ENCODE results near the gene TNFRSF19.

Gene TNFRSF19

DNA sequence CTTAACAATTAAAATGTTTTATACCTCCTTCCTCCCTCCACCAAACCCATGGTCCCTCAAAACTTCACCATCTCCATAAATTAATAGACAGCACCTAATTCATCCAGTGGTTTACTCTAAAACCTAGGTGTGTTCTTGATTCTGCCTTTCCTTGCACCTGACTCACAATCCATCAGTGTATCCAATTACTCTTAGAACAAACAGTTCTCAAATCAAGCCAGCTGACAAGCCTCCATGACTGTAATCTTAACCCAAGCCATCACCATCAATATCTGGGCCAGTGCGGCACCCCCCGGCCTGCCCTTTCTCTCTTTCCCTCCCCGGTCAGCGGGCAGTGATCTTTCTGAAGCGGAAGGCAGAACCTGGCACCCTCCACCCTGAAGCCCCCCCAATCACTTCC is 75.6 kb downstream of the TNFRSF19 start:
- in situ Hi-C loops (cut with MboI; ENCODE audit: low sequenced_read_pairs), result no loop called here

DNA sequence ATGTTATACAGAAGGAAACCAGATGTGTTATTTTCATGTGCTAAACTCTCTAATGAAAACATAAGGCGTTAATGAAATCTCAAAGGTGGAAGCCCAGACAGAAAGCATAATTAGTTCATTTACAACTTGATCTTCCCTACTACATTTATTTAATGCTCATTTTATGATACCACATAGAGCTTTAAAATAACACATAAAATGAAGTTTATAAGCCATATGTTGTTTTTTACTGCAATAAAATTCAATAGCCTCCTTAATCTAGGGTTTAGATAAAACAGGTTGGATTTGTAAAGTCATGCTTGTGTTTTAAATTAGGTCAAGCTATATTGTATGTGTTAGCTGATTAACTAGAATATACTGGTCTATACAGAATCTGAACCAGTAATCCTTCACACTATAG is 81.2 kb downstream of the TNFRSF19 start:
- in situ Hi-C loops (cut with MboI; ENCODE audit: low sequenced_read_pairs), result no loop called here

DNA sequence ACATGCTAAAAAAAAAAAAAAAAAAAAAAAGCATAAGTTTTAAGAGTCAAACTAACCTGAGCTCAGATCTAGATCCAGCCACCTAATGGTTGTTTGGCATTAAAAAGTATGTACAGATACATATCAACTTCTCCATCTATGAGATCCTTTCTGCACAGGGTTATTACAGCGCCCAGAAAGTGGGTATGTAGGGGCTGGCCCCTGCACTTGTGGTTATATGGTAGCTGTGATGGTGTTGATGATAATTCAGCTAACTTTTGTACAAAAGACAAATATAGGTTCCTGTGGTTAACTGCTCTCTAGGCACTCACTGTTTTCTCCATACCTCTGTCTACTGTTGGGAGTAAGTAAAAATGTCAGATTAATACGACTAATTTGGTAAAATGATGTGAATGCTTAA is 81.7 kb downstream of the TNFRSF19 start:
- in situ Hi-C loops (cut with MboI; ENCODE audit: low sequenced_read_pairs), result no loop called here

DNA sequence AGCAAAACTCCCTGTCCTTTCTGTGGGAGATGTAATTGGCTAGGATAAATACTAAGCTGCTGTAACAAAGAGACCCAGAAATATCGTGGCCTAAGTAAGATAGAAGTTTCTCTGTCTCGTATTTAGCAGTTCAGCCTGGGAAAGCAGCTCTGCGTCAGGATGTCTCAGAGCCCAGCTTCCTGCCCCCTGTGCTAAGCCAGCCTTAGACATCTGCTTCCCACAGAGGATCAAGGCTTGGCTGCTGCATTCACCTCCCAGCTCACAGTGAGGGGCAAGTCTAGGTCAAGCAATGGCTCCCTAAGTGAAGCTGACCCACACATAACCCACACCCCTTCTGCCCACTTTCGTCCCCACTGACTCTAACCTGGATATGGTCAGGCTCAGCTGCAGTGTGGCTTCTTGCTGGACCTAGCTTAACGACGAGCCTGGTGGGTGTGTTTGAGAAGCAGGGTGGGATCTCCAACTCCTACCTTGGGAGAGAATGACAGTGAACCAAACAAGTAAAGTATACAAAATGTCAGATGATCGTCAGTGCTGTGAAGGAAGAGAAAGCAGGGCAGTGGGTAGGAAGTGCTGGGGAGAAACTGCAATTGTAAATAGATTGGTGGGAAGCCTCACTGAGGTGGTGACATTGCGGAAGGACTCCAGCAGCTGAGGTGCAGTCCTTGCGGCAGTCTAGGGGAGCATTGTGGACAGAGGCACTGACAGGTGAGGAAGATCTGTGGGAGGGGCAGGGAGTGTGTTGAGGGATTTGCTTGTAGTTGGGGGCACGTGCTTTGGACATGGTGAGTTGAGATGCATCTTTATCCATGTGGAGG is 82.9 kb downstream of the TNFRSF19 start:
- in situ Hi-C loops (cut with MboI; ENCODE audit: low sequenced_read_pairs), result no loop called here

DNA sequence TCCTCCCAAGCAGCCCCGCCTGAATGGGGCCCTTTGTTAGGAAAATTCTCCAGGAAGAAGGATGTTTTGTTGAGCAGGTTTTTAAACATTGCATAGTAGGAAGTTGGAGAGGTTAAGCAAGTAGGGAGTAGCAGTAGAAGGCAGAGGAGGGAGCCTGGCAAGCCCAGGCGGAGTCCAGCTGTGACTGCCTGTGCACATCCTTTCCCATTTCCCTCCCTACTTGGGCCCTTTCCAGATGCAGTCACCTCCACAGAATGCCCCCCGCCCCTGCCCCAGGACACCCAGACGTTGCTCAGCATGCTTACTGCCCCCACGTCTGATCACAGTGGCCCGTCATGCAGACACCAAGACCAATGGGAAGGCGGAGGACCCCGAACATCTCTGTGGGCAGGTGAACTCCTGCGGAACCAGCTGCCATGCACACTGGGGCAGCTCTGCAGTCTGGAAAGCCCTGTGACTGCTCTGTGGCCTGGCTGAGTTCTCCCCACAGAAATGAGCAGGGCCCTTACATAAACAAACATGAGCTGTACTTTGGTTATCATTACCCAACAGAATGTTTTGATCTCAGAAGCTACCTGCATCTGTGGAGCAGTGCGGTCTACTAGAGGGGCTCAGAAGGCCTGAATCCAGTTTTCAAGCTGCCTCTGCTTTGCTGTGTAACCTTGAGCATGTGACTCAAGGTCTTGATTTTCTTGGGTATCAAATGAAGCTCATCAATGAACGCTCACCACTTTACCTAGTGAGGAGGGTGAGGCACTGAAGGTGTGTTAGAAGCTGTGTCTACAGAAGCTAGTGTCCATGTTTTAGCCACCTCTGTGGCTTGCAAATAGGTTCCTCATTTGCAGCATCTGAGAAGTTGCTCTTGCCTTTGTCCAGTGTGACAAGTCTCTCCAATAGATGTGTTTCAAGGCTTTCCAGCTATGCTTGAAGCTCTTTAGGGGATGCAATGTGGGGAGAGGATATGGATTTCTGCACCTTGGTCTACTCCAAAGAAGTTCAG is 84.2 kb downstream of the TNFRSF19 start:
- in situ Hi-C loops (cut with MboI; ENCODE audit: low sequenced_read_pairs), result no loop called here

DNA sequence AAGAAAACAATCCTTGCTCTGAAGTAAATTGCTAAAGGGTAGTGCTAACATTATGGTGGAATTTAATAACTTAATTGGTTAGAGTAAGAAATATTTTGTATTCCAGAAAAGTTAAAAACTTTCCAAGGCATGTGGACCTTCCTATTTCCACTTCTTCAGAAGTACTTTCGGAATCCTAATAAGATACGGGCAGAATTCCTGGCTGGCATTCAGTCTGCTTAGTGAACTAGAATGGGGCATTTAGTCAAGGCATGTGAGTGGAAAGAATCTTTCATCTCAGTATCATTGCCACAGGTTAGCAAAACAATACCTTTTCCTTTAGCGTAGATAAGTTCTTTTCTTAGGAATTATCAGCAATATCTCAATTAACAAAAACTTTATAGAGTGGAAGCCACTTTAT is 85.1 kb downstream of the TNFRSF19 start:
- in situ Hi-C loops (cut with MboI; ENCODE audit: low sequenced_read_pairs), result no loop called here

DNA sequence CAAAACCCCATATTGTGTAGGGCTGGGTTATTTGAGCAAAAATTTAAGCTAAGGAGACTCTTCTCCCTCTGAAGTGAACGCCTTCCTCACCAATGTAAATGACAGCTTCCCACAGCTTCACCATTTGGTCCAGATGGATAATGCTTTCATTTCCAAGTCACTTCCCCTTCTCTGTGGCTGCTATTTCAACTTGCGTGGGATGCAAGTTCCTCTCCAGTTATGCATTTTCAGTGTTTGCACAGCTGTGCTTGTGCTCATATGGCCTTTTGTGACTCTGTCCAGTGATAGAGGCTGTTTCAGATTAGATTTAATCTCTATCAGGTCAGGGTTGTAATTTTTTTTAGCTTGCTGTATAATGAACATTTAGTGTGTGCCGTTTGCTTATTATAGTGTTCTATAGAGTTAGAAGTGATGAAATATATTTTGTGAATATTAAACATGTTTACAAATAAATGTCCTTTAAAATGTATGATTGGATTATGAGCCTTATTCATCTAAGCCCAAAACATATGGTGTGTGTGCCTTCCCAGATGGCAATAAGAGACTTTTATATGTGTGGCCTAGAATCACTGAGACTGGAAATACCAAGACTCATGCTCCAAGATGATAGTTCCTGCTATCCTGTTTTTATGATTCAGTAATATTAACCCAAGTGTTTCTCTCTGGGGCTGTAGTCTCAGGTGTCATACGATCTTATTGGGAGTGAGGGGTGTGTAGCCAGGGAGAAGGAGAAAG is 86.6 kb downstream of the TNFRSF19 start:
- in situ Hi-C loops (cut with MboI; ENCODE audit: low sequenced_read_pairs), result no loop called here

DNA sequence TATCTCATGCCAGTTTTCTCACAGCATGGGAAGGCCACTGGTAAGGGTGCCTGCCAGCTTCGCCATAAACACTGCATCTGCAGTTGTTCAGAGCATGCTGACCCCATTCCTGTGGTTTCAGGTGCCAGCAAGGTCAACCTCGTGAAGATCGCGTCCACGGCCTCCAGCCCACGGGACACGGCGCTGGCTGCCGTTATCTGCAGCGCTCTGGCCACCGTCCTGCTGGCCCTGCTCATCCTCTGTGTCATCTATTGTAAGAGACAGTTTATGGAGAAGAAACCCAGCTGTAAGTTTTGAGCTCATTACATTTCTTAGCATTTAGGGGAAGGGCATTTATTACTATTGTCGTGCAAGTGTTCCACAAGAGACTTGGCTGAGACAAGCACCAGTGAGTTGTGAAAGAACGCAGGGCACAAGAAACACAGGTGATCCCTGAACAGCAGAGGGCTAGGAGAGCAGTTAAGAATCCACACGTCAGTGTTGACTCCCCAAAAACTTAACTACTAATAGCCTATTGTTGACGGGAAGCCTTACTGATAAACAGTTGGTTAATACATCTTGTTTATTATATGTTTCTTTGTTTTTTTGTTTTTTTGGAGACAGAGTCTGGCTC is 88.8 kb downstream of the TNFRSF19 start:
- in situ Hi-C loops (cut with MboI; ENCODE audit: low sequenced_read_pairs), result no loop called here

DNA sequence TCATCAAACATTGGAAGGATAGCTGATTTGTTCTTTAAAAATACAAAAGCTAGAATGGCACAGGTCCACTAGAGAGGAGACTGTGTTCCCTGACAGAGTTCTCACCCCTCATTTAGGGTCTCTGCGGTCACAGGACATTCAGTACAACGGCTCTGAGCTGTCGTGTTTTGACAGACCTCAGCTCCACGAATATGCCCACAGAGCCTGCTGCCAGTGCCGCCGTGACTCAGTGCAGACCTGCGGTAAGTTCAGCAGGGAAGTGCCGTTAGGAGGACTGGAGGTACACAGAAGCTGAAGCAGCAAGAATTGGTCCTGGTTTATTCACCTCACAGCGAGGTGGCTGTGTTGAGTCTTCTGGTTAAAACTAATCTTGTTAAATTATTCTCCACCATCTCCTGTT is 90.0 kb downstream of the TNFRSF19 start:
- in situ Hi-C loops (cut with MboI; ENCODE audit: low sequenced_read_pairs), result no loop called here

DNA sequence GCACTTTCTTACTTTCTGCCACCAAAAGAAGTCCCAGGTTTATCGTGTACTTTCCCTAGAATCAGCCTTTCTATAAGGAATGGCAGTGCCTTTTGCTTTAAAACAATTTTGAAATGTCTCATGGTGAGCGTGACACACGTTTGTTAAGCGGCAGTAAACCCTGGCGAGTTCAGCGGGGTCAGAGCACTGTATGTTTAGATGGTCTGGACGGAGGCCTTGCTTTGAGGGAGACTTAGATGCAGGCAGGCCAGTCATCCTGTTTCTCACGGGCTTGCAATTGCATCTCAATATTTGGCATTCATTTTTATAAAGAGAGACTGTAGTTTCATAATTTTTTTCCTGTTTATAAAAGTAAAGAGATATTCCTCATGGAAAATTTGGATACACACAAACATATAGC is 96.4 kb downstream of the TNFRSF19 start:
- in situ Hi-C loops (cut with MboI; ENCODE audit: low sequenced_read_pairs), result no loop called here

DNA sequence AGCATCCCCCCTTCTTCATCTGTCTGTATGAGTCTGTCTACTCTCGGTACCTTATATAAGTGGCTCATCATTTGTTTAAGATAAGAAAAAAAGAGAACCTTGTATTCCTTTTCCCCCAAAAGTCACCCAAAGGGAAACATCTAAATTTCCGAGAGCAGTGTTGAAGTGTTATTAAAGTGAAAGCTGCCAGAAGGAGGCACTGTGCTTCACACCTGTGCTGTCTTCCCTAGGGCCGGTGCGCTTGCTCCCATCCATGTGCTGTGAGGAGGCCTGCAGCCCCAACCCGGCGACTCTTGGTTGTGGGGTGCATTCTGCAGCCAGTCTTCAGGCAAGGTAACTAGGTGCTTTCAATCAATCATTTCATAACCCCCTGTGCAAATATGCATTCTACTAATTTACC is 97.5 kb downstream of the TNFRSF19 start:
- in situ Hi-C loops (cut with MboI; ENCODE audit: low sequenced_read_pairs), result no loop called here

DNA sequence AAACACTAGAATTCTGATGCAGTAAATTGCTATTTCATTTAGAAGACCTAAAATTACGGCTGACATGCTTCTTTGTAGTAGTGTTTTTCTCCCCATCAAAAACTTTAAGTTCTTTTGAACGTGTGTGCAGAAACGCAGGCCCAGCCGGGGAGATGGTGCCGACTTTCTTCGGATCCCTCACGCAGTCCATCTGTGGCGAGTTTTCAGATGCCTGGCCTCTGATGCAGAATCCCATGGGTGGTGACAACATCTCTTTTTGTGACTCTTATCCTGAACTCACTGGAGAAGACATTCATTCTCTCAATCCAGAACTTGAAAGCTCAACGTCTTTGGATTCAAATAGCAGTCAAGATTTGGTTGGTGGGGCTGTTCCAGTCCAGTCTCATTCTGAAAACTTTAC is 98.3 kb downstream of the TNFRSF19 start:
- in situ Hi-C loops (cut with MboI; ENCODE audit: low sequenced_read_pairs), result no loop called here

DNA sequence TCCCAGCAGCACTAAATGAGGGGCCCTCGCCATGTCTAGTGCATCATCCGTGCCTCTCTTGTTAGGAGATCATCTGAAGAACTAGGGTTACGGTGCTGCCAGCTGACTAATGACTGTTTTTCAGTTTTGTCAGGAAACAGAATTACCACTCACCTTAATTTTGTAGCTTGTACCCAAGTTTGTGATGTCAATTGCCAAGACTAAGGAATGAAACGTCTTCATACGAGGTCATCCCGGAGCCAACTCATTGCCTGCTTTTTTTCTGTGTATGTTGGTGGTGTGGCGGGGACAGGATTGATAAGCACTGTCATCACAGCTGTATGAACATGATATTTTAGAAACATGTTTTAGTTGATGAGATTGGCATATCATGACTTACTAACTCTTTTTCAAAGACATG is 100.6 kb downstream of the TNFRSF19 start:
- in situ Hi-C loops (cut with MboI; ENCODE audit: low sequenced_read_pairs), result no loop called here

DNA sequence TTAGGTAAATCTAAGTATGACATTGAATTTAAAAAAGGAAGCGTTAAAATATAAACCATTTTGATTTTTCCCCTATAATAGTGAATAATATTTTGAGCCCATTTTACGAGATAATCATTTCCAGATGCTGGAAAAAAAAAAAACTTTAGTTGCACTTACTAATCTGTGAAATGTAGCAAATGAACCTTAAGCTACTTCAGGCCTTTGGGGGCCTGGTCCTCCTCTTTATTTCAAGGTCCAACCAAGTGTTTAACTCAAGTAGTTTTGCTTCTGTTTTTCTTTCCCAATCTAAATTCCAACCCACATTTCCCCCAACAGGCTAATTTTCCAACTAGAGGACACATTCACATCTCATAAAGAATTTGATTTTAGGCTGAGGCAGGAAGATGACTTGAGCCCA is 101.2 kb downstream of the TNFRSF19 start:
- in situ Hi-C loops (cut with MboI; ENCODE audit: low sequenced_read_pairs), result no loop called here

DNA sequence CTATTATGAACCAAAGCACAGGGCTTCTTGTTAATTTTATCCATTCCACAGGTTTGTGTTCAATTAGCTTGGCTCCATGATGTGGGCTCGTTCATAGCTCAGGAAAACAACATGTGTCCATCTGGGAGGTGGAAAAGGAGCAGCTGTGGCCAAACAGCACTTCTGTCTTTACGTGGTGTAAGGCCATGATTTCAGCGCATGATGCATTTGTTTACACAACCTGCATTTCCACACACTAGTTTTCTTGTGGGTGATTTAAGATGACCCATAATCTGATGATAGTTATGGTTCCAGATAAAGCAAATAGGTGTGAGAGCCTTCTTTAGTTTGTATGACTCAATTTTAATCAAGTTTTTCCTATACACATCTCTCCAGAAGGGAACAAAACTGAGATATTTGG is 101.7 kb downstream of the TNFRSF19 start:
- in situ Hi-C loops (cut with MboI; ENCODE audit: low sequenced_read_pairs), result no loop called here

DNA sequence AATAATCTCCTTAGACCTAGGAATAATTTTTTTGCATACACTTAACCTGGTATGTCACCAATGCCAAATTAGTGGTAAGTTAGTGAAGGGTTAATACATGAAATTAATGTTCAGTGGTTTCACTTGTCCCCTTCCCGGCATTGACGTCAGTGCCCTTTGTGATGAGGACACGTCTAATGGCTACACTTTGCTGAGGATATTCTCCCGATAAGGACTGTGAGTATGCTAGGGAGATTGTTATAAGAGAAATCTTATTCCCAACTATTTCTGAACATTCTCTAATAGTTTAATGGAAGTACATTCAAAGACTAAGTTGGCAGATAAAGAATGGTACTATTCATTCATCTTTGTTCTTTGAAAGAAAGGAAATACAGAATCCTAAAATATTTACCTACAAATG is 102.4 kb downstream of the TNFRSF19 start:
- in situ Hi-C loops (cut with MboI; ENCODE audit: low sequenced_read_pairs), result no loop called here

DNA sequence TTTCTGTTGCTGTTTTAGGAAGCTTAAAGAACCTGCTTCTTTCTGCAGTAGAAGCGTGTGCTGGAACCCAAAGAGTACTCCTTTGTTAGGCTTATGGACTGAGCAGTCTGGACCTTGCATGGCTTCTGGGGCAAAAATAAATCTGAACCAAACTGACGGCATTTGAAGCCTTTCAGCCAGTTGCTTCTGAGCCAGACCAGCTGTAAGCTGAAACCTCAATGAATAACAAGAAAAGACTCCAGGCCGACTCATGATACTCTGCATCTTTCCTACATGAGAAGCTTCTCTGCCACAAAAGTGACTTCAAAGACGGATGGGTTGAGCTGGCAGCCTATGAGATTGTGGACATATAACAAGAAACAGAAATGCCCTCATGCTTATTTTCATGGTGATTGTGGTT is 103.1 kb downstream of the TNFRSF19 start:
- in situ Hi-C loops (cut with MboI; ENCODE audit: low sequenced_read_pairs), result no loop called here

DNA sequence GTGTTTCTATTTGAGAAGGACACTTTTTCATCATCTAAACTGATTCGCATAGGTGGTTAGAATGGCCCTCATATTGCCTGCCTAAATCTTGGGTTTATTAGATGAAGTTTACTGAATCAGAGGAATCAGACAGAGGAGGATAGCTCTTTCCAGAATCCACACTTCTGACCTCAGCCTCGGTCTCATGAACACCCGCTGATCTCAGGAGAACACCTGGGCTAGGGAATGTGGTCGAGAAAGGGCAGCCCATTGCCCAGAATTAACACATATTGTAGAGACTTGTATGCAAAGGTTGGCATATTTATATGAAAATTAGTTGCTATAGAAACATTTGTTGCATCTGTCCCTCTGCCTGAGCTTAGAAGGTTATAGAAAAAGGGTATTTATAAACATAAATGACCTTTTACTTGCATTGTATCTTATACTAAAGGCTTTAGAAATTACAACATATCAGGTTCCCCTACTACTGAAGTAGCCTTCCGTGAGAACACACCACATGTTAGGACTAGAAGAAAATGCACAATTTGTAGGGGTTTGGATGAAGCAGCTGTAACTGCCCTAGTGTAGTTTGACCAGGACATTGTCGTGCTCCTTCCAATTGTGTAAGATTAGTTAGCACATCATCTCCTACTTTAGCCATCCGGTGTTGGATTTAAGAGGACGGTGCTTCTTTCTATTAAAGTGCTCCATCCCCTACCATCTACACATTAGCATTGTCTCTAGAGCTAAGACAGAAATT is 103.8 kb downstream of the TNFRSF19 start:
- in situ Hi-C loops (cut with MboI; ENCODE audit: low sequenced_read_pairs), result no loop called here

DNA sequence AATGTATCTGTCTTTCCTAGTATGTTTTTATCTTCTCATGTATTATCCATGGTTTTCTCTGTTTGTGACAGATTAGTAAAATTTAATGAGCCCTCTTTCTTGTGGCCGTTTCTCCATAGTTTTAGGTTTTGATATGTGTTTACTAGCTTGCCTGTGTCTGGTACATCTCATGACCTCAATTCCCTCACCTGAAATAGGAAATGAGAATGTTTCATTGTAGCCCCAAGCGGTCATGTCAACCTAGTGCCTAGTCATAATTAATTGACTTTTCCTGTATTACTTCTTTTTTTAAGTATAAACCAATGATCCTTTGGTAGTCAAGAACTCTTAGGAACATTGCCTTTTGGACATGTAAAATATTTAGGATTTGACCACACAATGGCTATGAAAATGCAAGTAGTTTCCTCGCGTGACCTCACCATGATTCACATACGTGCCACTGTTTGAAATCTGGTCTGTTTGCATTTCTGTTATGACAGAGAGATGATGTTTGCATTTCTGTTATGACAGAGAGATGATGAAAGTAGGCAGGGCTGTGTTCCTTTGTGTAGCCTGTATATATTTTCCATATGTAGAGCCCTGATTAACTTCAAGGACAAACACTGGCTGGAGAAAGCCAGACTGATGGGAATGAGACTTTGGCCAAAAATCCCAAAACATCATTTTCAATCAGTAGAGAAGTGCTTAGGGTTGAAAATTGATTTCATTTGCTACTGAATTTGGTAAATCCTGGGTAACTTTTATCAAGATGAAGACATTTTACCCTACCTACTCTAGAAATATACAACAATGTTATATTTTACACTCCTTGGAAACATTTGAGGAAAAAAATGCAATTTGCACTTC is 104.8 kb downstream of the TNFRSF19 start:
- in situ Hi-C loops (cut with MboI; ENCODE audit: low sequenced_read_pairs), result no loop called here
